ENCODE data around the gene CLEC2B.

The CLEC2B gene

DNA sequence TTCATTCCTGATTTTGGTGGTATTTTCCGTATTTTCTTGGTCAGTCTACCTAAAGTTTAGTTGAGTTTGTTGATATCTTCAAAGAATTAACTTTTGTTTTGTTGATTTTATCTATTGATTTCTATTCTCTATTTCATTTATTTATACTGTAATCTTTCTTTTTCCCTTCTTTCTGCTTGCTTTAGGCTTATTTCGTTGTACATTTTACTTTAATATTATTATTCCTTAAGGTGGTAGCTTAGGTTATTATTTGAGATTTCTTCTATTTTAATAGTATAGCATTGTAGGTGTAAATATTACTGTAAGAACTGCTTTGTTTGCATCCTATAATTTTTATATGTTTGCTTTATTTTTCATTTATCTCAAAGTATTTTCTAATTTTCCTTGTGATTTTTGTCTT lies 63.3 kb downstream of the CLEC2B start:
- no peak for DNase-seq

Data from NCI-H526 treated with DMSO at 0.1 percent for 48 hours (cell line).